HL-60 (cell line): Measurements from ENCODE around the gene RUSF1.

Experiments
- DNase-seq, 2 experiments: peaks; one replicate each; pipeline ENCODE4 v3.0.0-alpha.2; 2010 to 2020; ENCODE audit warnings: low read depth in 1 of 2, low spot score in 1 of 2
- H3K27ac ChIP-seq: fragments of 250-450 bp; sonication (Bioruptor Pico); replicated peaks from 2 replicates; pipeline ENCODE4 v1.5.1; 2020; ENCODE audit warnings: mild to moderate bottlenecking, moderate library complexity
- H3K27me3 ChIP-seq: fragments of 250-450 bp; sonication (Bioruptor Pico); 2 replicates; pipeline ENCODE4 v1.5.1; 2021; ENCODE audit warnings: mild to moderate bottlenecking, moderate library complexity; ENCODE audit not compliant: insufficient read depth, poor library complexity, severe bottlenecking
- H3K4me3 ChIP-seq: replicated peaks from 2 replicates; pipeline ENCODE4 v1.5.1; 2011; ENCODE audit warnings: mild to moderate bottlenecking, control low read depth, low read length; ENCODE audit not compliant: insufficient read depth
- CTCF ChIP-seq: IDR thresholded peaks from one replicate; pipeline ENCODE4 v1.5.1; 2011; ENCODE audit warnings: low read length, control low read depth, inconsistent platforms; ENCODE audit not compliant: insufficient read depth
- GABPA ChIP-seq: IDR thresholded peaks from 2 replicates; pipeline ENCODE4 v1.6.1; 2012; ENCODE audit warnings: low read depth
- POLR2AphosphoS5 ChIP-seq: IDR thresholded peaks from 2 replicates; pipeline ENCODE4 v1.6.1; 2012; ENCODE audit warnings: low read depth
- REST ChIP-seq: IDR thresholded peaks from 2 replicates; pipeline ENCODE4 v1.6.1; 2012; ENCODE audit warnings: low read depth; ENCODE audit not compliant: insufficient replicate concordance
- SPI1 ChIP-seq: IDR thresholded peaks from 2 replicates; pipeline ENCODE4 v1.6.1; 2012; ENCODE audit warnings: low read depth, mild to moderate bottlenecking, borderline replicate concordance

The RUSF1 gene

GRCh38 chr16:31479751-31480150 lies 28.4 kb downstream of the RUSF1 start:
- H3K27me3 ChIP-seq: peaks cover 15% of the 10 kb centered on the region
- TF ChIP-seq POLR2AphosphoS5: no peak
- H3K4me3 ChIP-seq: no peak overlapping the region
- no peak for DNase-seq
- H3K27ac ChIP-seq: no peak overlapping the region

- TF ChIP-seq POLR2AphosphoS5 (no peak), REST (no peak), GABPA (no peak)
- Histone ChIP-seq H3K4me3 (no peak overlapping the region), H3K27me3 (peaks cover 15% of the 10 kb centered on the region), H3K27ac (no peak overlapping the region)
- no peak for DNase-seq
Measured at GRCh38 chr16:31478956-31479355, 29.2 kb downstream of the RUSF1 start.

- Histone ChIP-seq H3K27me3 (peaks cover 22% of the 10 kb centered on the region), H3K27ac (no peak overlapping the region), H3K4me3 (peak overlapping the region; percentile 45)
- DNase-seq: no peak
- TF ChIP-seq REST: no peak
- no peak for TF ChIP-seq POLR2AphosphoS5
- TF ChIP-seq SPI1: no peak
- TF ChIP-seq CTCF: no peak
- no peak for TF ChIP-seq GABPA
Measured at GRCh38 chr16:31477220-31478216, 30.7 kb downstream of the RUSF1 start.

GRCh38 chr16:31476303-31477219 lies 31.6 kb downstream of the RUSF1 start:
- TF ChIP-seq GABPA (no peak), POLR2AphosphoS5 (no peak), CTCF (no peak), SPI1 (no peak), REST (no peak)
- DNase-seq: peak; percentile 55 to 74
- H3K27ac ChIP-seq: no peak overlapping the region
- peak overlapping the region; percentile 45 for H3K4me3 ChIP-seq
- H3K27me3 ChIP-seq: peaks cover 27% of the 10 kb centered on the region
